ENCODE results near the gene FAM111A.
"Not testable (repeated sequence)": the region's sequence is repeated elsewhere in the genome, so short reads cannot be mapped to it uniquely, and the experiment has no call there.

FAM111A gene

GRCh38 chr11:59142530-59143507 lies at the start of gene FAM111A:
Gene FAM111A (plus strand): TSS chr11:59142856. CDS start chr11:59148873, 6,017 bp downstream.
- DNase-seq (ENCODE audit: low read depth in 1 of 2, low spot score in 1 of 2): peak; percentile 67 to 73

GRCh38 chr11:59093576-59093975 lies 49.1 kb upstream of the FAM111A start:
- DNase-seq (ENCODE audit: low read depth in 1 of 2, low spot score in 1 of 2): not testable (repeated sequence)

- not testable (repeated sequence) for DNase-seq (ENCODE audit: low read depth in 1 of 2, low spot score in 1 of 2)
Measured at GRCh38 chr11:59095225-59095624, 47.4 kb upstream of the FAM111A start.

- DNase-seq (ENCODE audit: low read depth in 1 of 2, low spot score in 1 of 2): not testable (repeated sequence)
Measured at GRCh38 chr11:59095972-59096575, 46.6 kb upstream of the FAM111A start.

- DNase-seq (ENCODE audit: low read depth in 1 of 2, low spot score in 1 of 2): peak; percentile 47 to 48
Measured at GRCh38 chr11:59097113-59097708, 45.4 kb upstream of the FAM111A start.

GRCh38 chr11:59097938-59098337 lies 44.7 kb upstream of the FAM111A start:
- DNase-seq (ENCODE audit: low read depth in 1 of 2, low spot score in 1 of 2): not testable (repeated sequence)

- peak; percentile 18 to 27 for DNase-seq (ENCODE audit: low read depth in 1 of 2, low spot score in 1 of 2)
Measured at GRCh38 chr11:59102259-59102765, 40.3 kb upstream of the FAM111A start.

GRCh38 chr11:59106363-59107336 lies 36.0 kb upstream of the FAM111A start, which contains the start of gene FAM111B:
Gene FAM111B (plus strand): TSS chr11:59107237. CDS start chr11:59109626, 2,389 bp downstream.
- DNase-seq (ENCODE audit: low read depth in 1 of 2, low spot score in 1 of 2): peak in 1 of 2 donors; percentile 42

GRCh38 chr11:59107721-59108120 lies 34.9 kb upstream of the FAM111A start:
- not testable (repeated sequence) for DNase-seq (ENCODE audit: low read depth in 1 of 2, low spot score in 1 of 2)

- DNase-seq (ENCODE audit: low read depth in 1 of 2, low spot score in 1 of 2): no peak
Measured at GRCh38 chr11:59112494-59112893, 30.2 kb upstream of the FAM111A start.

- no peak for DNase-seq (ENCODE audit: low read depth in 1 of 2, low spot score in 1 of 2)
Measured at GRCh38 chr11:59114344-59114743, 28.3 kb upstream of the FAM111A start.

- DNase-seq (ENCODE audit: low read depth in 1 of 2, low spot score in 1 of 2): no peak
Measured at GRCh38 chr11:59115553-59115952, 27.1 kb upstream of the FAM111A start.

GRCh38 chr11:59117774-59118173 lies 24.9 kb upstream of the FAM111A start:
- no peak for DNase-seq (ENCODE audit: low read depth in 1 of 2, low spot score in 1 of 2)

- no peak for DNase-seq (ENCODE audit: low read depth in 1 of 2, low spot score in 1 of 2)
Measured at GRCh38 chr11:59119826-59120225, 22.8 kb upstream of the FAM111A start.

- peak; percentile 76 to 84 for DNase-seq (ENCODE audit: low read depth in 1 of 2, low spot score in 1 of 2)
Measured at GRCh38 chr11:59135648-59136461, 6.8 kb upstream of the FAM111A start.

GRCh38 chr11:59136551-59136950 lies 6.1 kb upstream of the FAM111A start:
- not testable (repeated sequence) for DNase-seq (ENCODE audit: low read depth in 1 of 2, low spot score in 1 of 2)

- DNase-seq (ENCODE audit: low read depth in 1 of 2, low spot score in 1 of 2): no peak
Measured at GRCh38 chr11:59137190-59137589, 5.5 kb upstream of the FAM111A start.

GRCh38 chr11:59138643-59139042 lies 4.0 kb upstream of the FAM111A start:
- no peak for DNase-seq (ENCODE audit: low read depth in 1 of 2, low spot score in 1 of 2)

- no peak for DNase-seq (ENCODE audit: low read depth in 1 of 2, low spot score in 1 of 2)
Measured at GRCh38 chr11:59141191-59141590, 1.5 kb upstream of the FAM111A start.

Data from activated T-helper 1 cell treated with anti-CD3 and anti-CD28 coated beads, Interleukin-2, amount 50 U/mL, for 16 hours (primary cell).